ENCODE measurements around the gene STARD10.

GRCh38 chr11:72817966-72818365 lies 24.1 kb upstream of the STARD10 start:
- TF ChIP-seq CTCF (IDR thresholded peaks at IDR 0.05; ENCODE audit: insufficient read depth, low read depth, low read length): no peak
- no peak for TF ChIP-seq EZH2 (IDR thresholded peaks at IDR 0.05; ENCODE audit: insufficient read depth, low read length)

Measured in astrocyte (in vitro differentiated cells and primary cell).